Measurements from ENCODE around the gene SLC6A13. TPM values are rescaled to one million over a fixed set of nuclear protein-coding genes. Genes with fewer than 3 reads are reported as not detected.

Gene SLC6A13
- total and polyA plus RNA-seq, 10 of the 15 experiments (the other 5 are each of a cell fraction or from before 2014, with no cell fraction given) = 0.18 to 1.2 (median 0.20) TPM; not detected in 3

DNA sequence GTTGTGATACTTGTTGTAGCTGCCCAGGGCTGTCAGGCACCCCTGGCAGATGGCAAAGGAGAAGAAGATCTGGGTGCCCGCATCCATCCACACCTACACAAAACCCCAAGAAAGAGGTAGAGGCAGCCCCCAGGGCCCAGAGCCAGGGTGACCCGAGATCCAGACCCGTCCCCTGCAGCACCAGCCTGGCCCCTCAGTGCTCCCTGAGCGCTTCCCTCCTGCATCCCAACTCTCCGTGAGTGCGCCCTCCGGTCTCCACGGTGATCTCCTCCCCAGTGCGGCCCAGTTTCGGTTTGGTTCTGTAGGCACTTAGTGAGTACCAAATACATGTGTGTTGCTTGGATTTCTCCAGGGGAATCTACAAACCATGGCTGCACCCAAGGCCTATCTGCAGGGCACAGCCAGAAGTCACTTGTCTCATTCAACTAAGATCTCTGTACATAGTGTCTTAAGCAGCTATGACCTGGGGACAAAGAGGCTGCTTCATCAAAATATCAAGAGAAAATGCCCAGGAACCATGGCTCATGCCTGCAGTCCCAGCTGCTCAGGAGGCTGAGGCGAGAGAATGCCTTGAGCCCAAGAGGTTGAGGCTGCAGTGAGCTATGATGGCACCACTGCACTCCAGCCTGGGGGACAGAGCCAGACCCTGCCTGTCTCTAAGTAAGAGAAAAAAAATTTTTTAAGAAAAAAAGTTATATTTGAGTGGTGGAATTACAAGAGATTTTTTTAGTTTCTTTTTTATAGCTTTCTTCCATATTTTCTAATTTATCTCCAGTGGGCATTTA lies 64.5 kb downstream of the SLC6A13 start:
- Histone ChIP-seq H2AFZ (ENCODE audit: control insufficient read depth, low read depth, low read length) (no peak overlapping the region), H3K27me3 (replicated peaks in 1 of 2; ENCODE audit: control insufficient read depth in 2 of 2, insufficient read depth in 2 of 2, low read length in 1 of 2) (peaks cover 0 to 4% of the 10 kb centered on the region in 2 experiments; a peak in 2 of 4 replicates), H3K9me3 (replicated peaks; ENCODE audit: control insufficient read depth, insufficient read depth, low read length) (no peaks in the 10 kb centered on the region), H3K36me3 (ENCODE audit: control insufficient read depth in 2 of 2, insufficient read depth in 2 of 2, low read length in 1 of 2) (no peaks in the 10 kb centered on the region), H3K27ac (ENCODE audit: control insufficient read depth, insufficient read depth) (no peak overlapping the region), H3K4me1 (ENCODE audit: control insufficient read depth, insufficient read depth, low read length) (no peaks in the 10 kb centered on the region), H3K4me2 (ENCODE audit: control insufficient read depth, insufficient read depth) (no peak overlapping the region), H3K9ac (ENCODE audit: control insufficient read depth, insufficient read depth, low read length) (no peak overlapping the region), H3K4me3 (no peak overlapping the region), H3K79me2 (ENCODE audit: control insufficient read depth, insufficient read depth, low read length) (no peaks in the 10 kb centered on the region), H4K20me1 (ENCODE audit: control insufficient read depth, insufficient read depth) (no peaks in the 10 kb centered on the region)
- intact Hi-C loops (cut with micrococcal nuclease; ENCODE audit: unreplicated experiment) (no loop called here), in situ Hi-C loops (cut with MboI) (no loop called here)
- RAD21 ChIA-PET (ENCODE audit: unreplicated experiment) = no interaction called here
- 66% methylated on average over 11 of the region's 11 CpGs for WGBS (ENCODE audit: insufficient coverage, insufficient replicate concordance, low lambda C conversion rate, missing lambda C conversion rate)
- TF ChIP-seq ETV6 (conservative IDR thresholded peaks at IDR 0.05 in 1 of 2, IDR thresholded peaks at IDR 0.05 in 1 of 2; ENCODE audit: borderline replicate concordance in 1 of 2, low read depth in 1 of 2) (no peak), PBX3 (IDR thresholded peaks at IDR 0.05; ENCODE audit: insufficient replicate concordance, low read depth, low read length) (no peak), ZNF592 (IDR thresholded peaks at IDR 0.05) (no peak), GABPA (IDR thresholded peaks at IDR 0.05; ENCODE audit: low read depth) (no peak), SMAD5 (IDR thresholded peaks at IDR 0.05; ENCODE audit: low read depth) (no peak), STAT3 (IDR thresholded peaks at IDR 0.05; ENCODE audit: low read depth, low read length) (no peak), CBFB (IDR thresholded peaks at IDR 0.05; ENCODE audit: low read depth) (no peak)
- SMC1A ChIA-PET (ENCODE audit: uncharacterized antibody, unreplicated experiment) = no interaction called here
- ATAC-seq = no peak
- BruUV-seq (replicated peaks) = no TSS peak
- no peak for DNase-seq (ENCODE audit: low read depth, low spot score)
- POLR2A ChIA-PET = interaction anchor here (0.6 kb wide), 1 partner anchor 59 kb away, joined by 4 read pairs; no protein-coding TSS in a partner anchor
- CTCF ChIA-PET = no interaction called here
- FAIRE-seq = no peak
